Activated T-cell treated with anti-CD3 and anti-CD28 coated beads, Interleukin-2, amount 50 U/mL, for 24 hours (primary cell): ENCODE results near the gene R3HDM2.
A peak's percentile ranks its signal among the peaks of the same experiment; 100 is the strongest.
"Not testable (repeated sequence)": the region's sequence is repeated elsewhere in the genome, so short reads cannot be mapped to it uniquely, and the experiment has no call there.

Experiments used
- DNase-seq: peaks from one replicate; pipeline ENCODE4 v3.0.0-alpha.2; 2020
- H3K27ac Mint-ChIP-seq: 2 replicates; pipeline ENCODE4 v1.8.0; 2020; ENCODE audit warnings: mild to moderate bottlenecking, mixed read lengths
- H3K27me3 Mint-ChIP-seq: 2 replicates; pipeline ENCODE4 v1.8.0; 2020; ENCODE audit warnings: mixed read lengths
- H3K36me3 Mint-ChIP-seq: 2 replicates; pipeline ENCODE4 v1.8.0; 2020; ENCODE audit warnings: low read depth, mixed read lengths
- H3K4me1 Mint-ChIP-seq: 2 replicates; pipeline ENCODE4 v1.8.0; 2020; ENCODE audit warnings: low read depth, mixed read lengths
- H3K4me3 Mint-ChIP-seq: 2 replicates; pipeline ENCODE4 v1.8.0; 2020; ENCODE audit warnings: mild to moderate bottlenecking, moderate library complexity, mixed read lengths
- H3K9me3 Mint-ChIP-seq: 2 replicates; pipeline ENCODE4 v1.8.0; 2020; ENCODE audit warnings: mixed read lengths

The R3HDM2 gene

DNA sequence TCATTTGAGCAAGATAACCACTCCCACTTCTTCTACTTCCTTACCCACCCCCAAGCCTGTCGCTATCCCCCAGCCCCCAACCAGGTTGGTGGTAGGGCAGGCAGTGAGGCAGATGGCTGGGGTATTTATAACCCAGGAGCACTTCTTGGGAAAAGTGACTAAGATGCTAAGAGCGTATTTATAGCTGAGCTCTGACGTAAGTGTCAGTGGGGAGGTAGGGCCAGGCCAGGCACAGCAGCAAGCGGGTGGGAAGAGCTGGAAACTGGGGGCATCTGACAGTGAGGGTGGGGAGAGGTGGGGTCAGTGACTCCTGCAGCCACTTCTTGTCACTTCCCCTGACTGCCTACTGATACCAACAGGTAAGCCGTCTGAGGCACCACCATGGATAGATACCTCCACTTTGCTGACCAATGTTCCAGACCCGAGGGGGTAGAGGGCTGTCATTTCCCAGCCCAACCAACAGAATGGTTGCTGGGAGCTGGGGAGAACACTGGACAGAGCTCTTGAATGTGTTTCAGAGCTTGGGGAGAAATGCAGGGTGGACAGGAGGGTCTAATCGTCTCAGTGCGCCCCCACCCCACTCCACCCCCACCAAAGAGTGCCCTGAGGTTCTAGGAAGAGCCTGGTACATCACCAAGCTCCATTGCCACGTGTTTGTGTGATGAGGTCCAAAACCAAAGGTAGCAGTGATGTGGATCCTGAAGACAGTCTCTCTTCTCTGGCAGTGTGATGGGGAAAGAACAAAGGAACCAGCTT, 21.5 kb upstream of the R3HDM2 start:
- Mint-ChIP-seq H3K9me3 (no peaks in the 10 kb centered on the region), H3K36me3 (no peaks in the 10 kb centered on the region), H3K27me3 (peaks cover 3% of the 10 kb centered on the region), H3K4me1 (peaks cover 32% of the 10 kb centered on the region), H3K4me3 (peak overlapping the region; percentile 28), H3K27ac (peak overlapping the region; percentile 71)
- DNase-seq = no peak

GRCh38 chr12:57451233-57451778, 20.5 kb upstream of the R3HDM2 start:
- H3K36me3 Mint-ChIP-seq = no peaks in the 10 kb centered on the region
- H3K4me1 Mint-ChIP-seq = peaks cover 31% of the 10 kb centered on the region
- no peak overlapping the region for H3K27ac Mint-ChIP-seq

GRCh38 chr12:57450057-57450456, 19.2 kb upstream of the R3HDM2 start:
- Mint-ChIP-seq H3K4me3 (no peak overlapping the region), H3K27ac (no peak overlapping the region), H3K9me3 (no peaks in the 10 kb centered on the region), H3K4me1 (peaks cover 23% of the 10 kb centered on the region), H3K27me3 (peaks cover 3% of the 10 kb centered on the region), H3K36me3 (no peaks in the 10 kb centered on the region)
- DNase-seq = no peak

More at GRCh38 chr12:57451233-57451778, 20.5 kb upstream of the R3HDM2 start:
- Mint-ChIP-seq H3K27me3 (peaks cover 3% of the 10 kb centered on the region), H3K4me3 (no peak overlapping the region), H3K9me3 (no peaks in the 10 kb centered on the region)
- DNase-seq = no peak

GRCh38 chr12:57449375-57449774, 18.5 kb upstream of the R3HDM2 start:
- H3K4me1 Mint-ChIP-seq = peaks cover 17% of the 10 kb centered on the region

GRCh38 chr12:57448669-57449068, 17.8 kb upstream of the R3HDM2 start:
- H3K27ac Mint-ChIP-seq = no peak overlapping the region
- peaks cover 17% of the 10 kb centered on the region for H3K4me1 Mint-ChIP-seq
- no peaks in the 10 kb centered on the region for H3K9me3 Mint-ChIP-seq
- no peaks in the 10 kb centered on the region for H3K36me3 Mint-ChIP-seq
- H3K4me3 Mint-ChIP-seq = no peak overlapping the region
- no peak for DNase-seq
- H3K27me3 Mint-ChIP-seq = peaks cover 3% of the 10 kb centered on the region

More at GRCh38 chr12:57449375-57449774, 18.5 kb upstream of the R3HDM2 start:
- Mint-ChIP-seq H3K9me3 (no peaks in the 10 kb centered on the region), H3K27ac (no peak overlapping the region), H3K4me3 (no peak overlapping the region), H3K27me3 (peaks cover 3% of the 10 kb centered on the region), H3K36me3 (no peaks in the 10 kb centered on the region)
- no peak for DNase-seq

DNA sequence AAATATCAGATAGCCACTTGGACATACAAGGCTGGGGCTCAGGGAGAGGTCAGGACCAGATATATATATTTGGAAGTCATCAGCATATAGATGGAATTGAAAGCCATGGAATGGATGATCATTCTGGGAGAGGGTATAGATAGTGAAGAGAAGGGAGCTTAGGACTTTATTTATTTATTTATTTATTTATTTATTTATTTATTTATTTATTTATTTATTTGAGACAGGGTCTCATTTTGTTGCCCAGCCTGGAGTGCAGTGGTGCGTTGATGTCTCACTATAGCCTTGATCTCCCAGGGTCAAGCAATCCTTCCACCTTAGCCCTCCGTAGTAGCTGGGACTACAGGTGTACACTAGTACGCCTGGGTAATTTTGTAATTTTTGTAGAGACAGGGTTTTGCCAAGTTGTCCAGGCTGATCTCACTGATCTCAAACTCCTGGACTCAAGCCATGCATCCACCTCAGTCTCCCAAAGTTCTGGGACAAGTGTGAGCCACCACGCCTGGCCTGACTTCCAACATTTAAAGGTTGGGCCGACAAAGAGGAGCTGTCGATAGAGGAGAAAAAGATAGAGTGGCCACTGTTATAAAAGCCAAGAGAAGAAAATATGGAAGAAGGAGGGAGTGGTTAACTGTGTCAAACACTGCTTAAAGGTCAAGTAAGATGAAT, 15.6 kb upstream of the R3HDM2 start:
- peaks cover 2% of the 10 kb centered on the region for H3K4me1 Mint-ChIP-seq
- peaks cover 2% of the 10 kb centered on the region for H3K27me3 Mint-ChIP-seq
- H3K36me3 Mint-ChIP-seq = no peaks in the 10 kb centered on the region
- DNase-seq = no peak
- H3K27ac Mint-ChIP-seq = no peak overlapping the region
- H3K9me3 Mint-ChIP-seq = no peaks in the 10 kb centered on the region
- H3K4me3 Mint-ChIP-seq = no peak overlapping the region

GRCh38 chr12:57444744-57445143, 13.9 kb upstream of the R3HDM2 start:
- DNase-seq = no peak
- H3K27ac Mint-ChIP-seq = no peak overlapping the region

GRCh38 chr12:57444337-57444736, 13.5 kb upstream of the R3HDM2 start:
- H3K27ac Mint-ChIP-seq, H3K9me3 Mint-ChIP-seq, H3K27me3 Mint-ChIP-seq, DNase-seq, H3K4me3 Mint-ChIP-seq, H3K4me1 Mint-ChIP-seq, H3K36me3 Mint-ChIP-seq: not testable (repeated sequence)

More at GRCh38 chr12:57444744-57445143, 13.9 kb upstream of the R3HDM2 start:
- Mint-ChIP-seq H3K36me3 (no peaks in the 10 kb centered on the region), H3K4me3 (no peak overlapping the region), H3K9me3 (no peaks in the 10 kb centered on the region), H3K4me1 (peaks cover 2% of the 10 kb centered on the region), H3K27me3 (peaks cover 2% of the 10 kb centered on the region)

DNA sequence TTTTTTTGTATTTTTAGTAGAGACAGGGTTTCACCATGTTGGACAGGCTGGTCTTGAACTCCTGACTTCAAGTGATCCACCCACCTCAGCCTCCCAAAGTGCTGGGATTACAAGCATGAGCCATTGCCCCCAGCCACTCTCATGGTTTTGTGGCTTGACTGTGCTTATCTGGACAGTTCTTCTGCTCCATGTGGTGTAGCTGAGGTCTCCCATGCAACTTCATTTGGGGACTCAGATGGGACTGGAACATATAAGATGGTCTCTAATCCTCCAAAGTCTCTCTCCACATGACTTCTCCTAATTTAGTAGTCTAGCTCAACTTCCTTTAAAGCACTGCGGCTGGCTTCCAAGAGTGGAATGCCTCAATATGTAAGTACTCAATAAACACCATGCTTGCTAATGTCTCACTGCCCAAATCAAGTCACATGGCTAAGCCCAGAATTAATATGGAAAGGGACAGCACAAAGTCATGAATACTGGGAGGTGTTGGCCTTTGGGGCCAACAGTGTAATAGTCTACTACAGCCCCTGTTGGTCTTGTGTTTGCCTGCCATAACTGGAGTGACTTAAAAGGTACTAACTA, 11.1 kb upstream of the R3HDM2 start:
- H3K4me1 Mint-ChIP-seq = peaks cover 2% of the 10 kb centered on the region
- no peak overlapping the region for H3K4me3 Mint-ChIP-seq
- no peaks in the 10 kb centered on the region for H3K36me3 Mint-ChIP-seq
- H3K9me3 Mint-ChIP-seq = no peaks in the 10 kb centered on the region
- H3K27me3 Mint-ChIP-seq = peaks cover 2% of the 10 kb centered on the region
- no peak overlapping the region for H3K27ac Mint-ChIP-seq
- DNase-seq = no peak

GRCh38 chr12:57441393-57441792, 10.6 kb upstream of the R3HDM2 start:
- H3K27me3 Mint-ChIP-seq, H3K36me3 Mint-ChIP-seq, H3K9me3 Mint-ChIP-seq, DNase-seq, H3K4me3 Mint-ChIP-seq, H3K4me1 Mint-ChIP-seq, H3K27ac Mint-ChIP-seq: not testable (repeated sequence)

GRCh38 chr12:57439762-57440266, 9.0 kb upstream of the R3HDM2 start:
- H3K27me3 Mint-ChIP-seq = peaks cover 2% of the 10 kb centered on the region
- no peak overlapping the region for H3K27ac Mint-ChIP-seq
- DNase-seq = no peak
- H3K4me1 Mint-ChIP-seq = peaks cover 4% of the 10 kb centered on the region
- H3K36me3 Mint-ChIP-seq = no peaks in the 10 kb centered on the region
- H3K4me3 Mint-ChIP-seq = no peak overlapping the region
- H3K9me3 Mint-ChIP-seq = no peaks in the 10 kb centered on the region

GRCh38 chr12:57438400-57438799, 7.6 kb upstream of the R3HDM2 start:
- Mint-ChIP-seq H3K9me3 (no peaks in the 10 kb centered on the region), H3K27me3 (peaks cover 2% of the 10 kb centered on the region), H3K4me3 (no peak overlapping the region), H3K4me1 (peaks cover 4% of the 10 kb centered on the region), H3K27ac (no peak overlapping the region), H3K36me3 (no peaks in the 10 kb centered on the region)
- no peak for DNase-seq

DNA sequence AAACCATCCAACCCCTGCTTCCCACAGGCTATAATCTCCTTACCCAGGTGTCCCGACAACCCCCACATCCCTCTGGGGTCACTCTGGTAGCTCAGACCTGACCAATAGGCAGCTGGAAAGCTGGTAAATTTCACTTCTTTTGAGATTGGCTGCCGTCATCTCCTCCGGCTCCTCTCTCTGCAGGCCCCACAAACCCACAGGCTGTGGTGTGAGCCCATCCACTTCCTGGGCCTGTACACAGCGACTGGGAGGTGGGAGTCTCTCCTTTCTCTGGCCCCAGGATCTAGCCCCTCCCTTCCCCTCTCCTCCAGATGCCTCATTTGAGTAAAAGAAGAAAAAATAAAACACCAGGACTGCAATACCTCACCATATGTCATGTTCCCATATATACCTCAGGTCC, 4.5 kb upstream of the R3HDM2 start:
- H3K27me3 Mint-ChIP-seq = no peaks in the 10 kb centered on the region
- H3K4me1 Mint-ChIP-seq = peaks cover 17% of the 10 kb centered on the region
- H3K4me3 Mint-ChIP-seq = peak overlapping the region; percentile 45
- no peak for DNase-seq
- peak overlapping the region; percentile 60 for H3K27ac Mint-ChIP-seq
- H3K9me3 Mint-ChIP-seq = no peaks in the 10 kb centered on the region
- peaks cover 2% of the 10 kb centered on the region for H3K36me3 Mint-ChIP-seq

- peak within 1 kb of the TSS; percentile 60 for H3K27ac Mint-ChIP-seq
- peaks cover 20% of the 10 kb centered on the region for H3K4me1 Mint-ChIP-seq
- H3K9me3 Mint-ChIP-seq = no peaks in the 10 kb centered on the region
- no peak for DNase-seq
- H3K27me3 Mint-ChIP-seq = no peaks in the 10 kb centered on the region
- H3K4me3 Mint-ChIP-seq = peak within 1 kb of the TSS; percentile 45
- peaks cover 7% of the 10 kb centered on the region for H3K36me3 Mint-ChIP-seq
Observed at GRCh38 chr12:57434517-57435223, 3.8 kb upstream of the R3HDM2 start, which contains the start of gene INHBC. TSS of gene INHBC (plus strand) at chr12:57434784. CDS start at chr12:57434887, 103 bp downstream.
